H9 (cell line): ENCODE data around the gene LRCH1. TPM values are rescaled to one million over a fixed set of nuclear protein-coding genes. Genes with fewer than 3 reads are reported as not detected.

ENCODE experiments used
- DNase-seq: peaks from one replicate; pipeline ENCODE4 v3.0.0-alpha.2; 2017
- H2AFZ ChIP-seq: one replicate; pipeline ENCODE4 v1.6.1; 2013; ENCODE audit warnings: mild to moderate bottlenecking, low read length, control low read depth, moderate library complexity
- H2AK5ac ChIP-seq: 2 replicates; pipeline ENCODE4 v1.6.1; 2013; ENCODE audit warnings: low read length, control low read depth, mixed read lengths; ENCODE audit not compliant: insufficient read length
- H2BK120ac ChIP-seq: one replicate; pipeline ENCODE4 v1.6.1; 2013; ENCODE audit warnings: low read depth, mild to moderate bottlenecking, low read length, control low read depth, inconsistent platforms; ENCODE audit not compliant: poor library complexity, severe bottlenecking
- H2BK12ac ChIP-seq: 2 replicates; pipeline ENCODE4 v1.6.1; 2013; ENCODE audit warnings: low read length, control low read depth, mixed read lengths, low read depth; ENCODE audit not compliant: insufficient read length
- H2BK15ac ChIP-seq: 2 replicates; pipeline ENCODE4 v1.6.1; 2013; ENCODE audit warnings: low read depth, low read length, control low read depth
- H2BK20ac ChIP-seq: one replicate; pipeline ENCODE4 v1.6.1; 2013; ENCODE audit warnings: low read depth, mild to moderate bottlenecking, low read length, control low read depth, inconsistent platforms; ENCODE audit not compliant: poor library complexity, severe bottlenecking
- H2BK5ac ChIP-seq: 2 replicates; pipeline ENCODE4 v1.6.1; 2013; ENCODE audit warnings: low read length, control low read depth, mixed read lengths; ENCODE audit not compliant: insufficient read length
- H3K14ac ChIP-seq: 2 replicates; pipeline ENCODE4 v1.6.1; 2013; ENCODE audit warnings: low read length, control low read depth; ENCODE audit not compliant: insufficient read depth
- H3K18ac ChIP-seq: 2 replicates; pipeline ENCODE4 v1.6.1; 2013; ENCODE audit warnings: low read depth, mild to moderate bottlenecking, mixed read lengths, low read length, control low read depth; ENCODE audit not compliant: insufficient read length
- H3K23ac ChIP-seq: 2 replicates; pipeline ENCODE4 v1.6.1; 2013; ENCODE audit warnings: low read length, control low read depth, mixed read lengths, low read depth; ENCODE audit not compliant: insufficient read length
- H3K23me2 ChIP-seq: 2 replicates; pipeline ENCODE4 v1.6.1; 2013; ENCODE audit warnings: low read depth, mild to moderate bottlenecking, mixed read lengths, low read length, control low read depth; ENCODE audit not compliant: insufficient read length, poor library complexity, severe bottlenecking
- H3K27ac ChIP-seq: 2 replicates; pipeline ENCODE4 v1.5.1; 2013; ENCODE audit warnings: low read length, control low read depth, mixed read lengths, low read depth; ENCODE audit not compliant: insufficient read length
- H3K27me3 ChIP-seq: 2 replicates; pipeline ENCODE4 v1.6.1; 2013; ENCODE audit warnings: low read length, control low read depth, inconsistent platforms; ENCODE audit not compliant: insufficient read depth
- H3K4ac ChIP-seq: 2 replicates; pipeline ENCODE4 v1.6.1; 2013; ENCODE audit warnings: low read depth, mild to moderate bottlenecking, control low read depth, inconsistent platforms, low read length, moderate library complexity
- H3K4me1 ChIP-seq: 2 replicates; pipeline ENCODE4 v1.6.1; 2013; ENCODE audit warnings: low read length, control low read depth, inconsistent platforms; ENCODE audit not compliant: insufficient read depth
- H3K4me2 ChIP-seq: 2 replicates; pipeline ENCODE4 v1.6.1; 2013; ENCODE audit warnings: low read length, control low read depth, mixed read lengths; ENCODE audit not compliant: insufficient read length, insufficient read depth
- H3K56ac ChIP-seq: 2 replicates; pipeline ENCODE4 v1.6.1; 2013; ENCODE audit warnings: low read depth, mild to moderate bottlenecking, mixed read lengths, low read length, control low read depth; ENCODE audit not compliant: insufficient read length
- H3K79me1 ChIP-seq: 2 replicates; pipeline ENCODE4 v1.6.1; 2013; ENCODE audit warnings: low read depth, mild to moderate bottlenecking, moderate library complexity, low read length, control low read depth, inconsistent platforms; ENCODE audit not compliant: insufficient read depth, poor library complexity, severe bottlenecking
- H3K79me2 ChIP-seq: 2 replicates; pipeline ENCODE4 v1.6.1; 2013; ENCODE audit warnings: low read length, control low read depth, inconsistent platforms; ENCODE audit not compliant: insufficient read depth
- H3K9ac ChIP-seq: 2 replicates; pipeline ENCODE4 v1.6.1; 2013; ENCODE audit warnings: low read length, control low read depth, mixed read lengths; ENCODE audit not compliant: insufficient read length; ENCODE audit errors: extremely low read depth
- H3K9me3 ChIP-seq: one replicate; pipeline ENCODE4 v1.6.1; 2013; ENCODE audit warnings: low read depth, low read length, inconsistent platforms; ENCODE audit not compliant: control insufficient read depth
- H3T11ph ChIP-seq: one replicate; pipeline ENCODE4 v1.6.1; 2013; ENCODE audit warnings: mild to moderate bottlenecking, low read length, control low read depth, inconsistent platforms
- H4K20me1 ChIP-seq: one replicate; pipeline ENCODE4 v1.6.1; 2013; ENCODE audit not compliant: control insufficient read depth, insufficient read length, insufficient read depth
- H4K5ac ChIP-seq: 2 replicates; pipeline ENCODE4 v1.6.1; 2013; ENCODE audit warnings: low read depth, mild to moderate bottlenecking, mixed read lengths, low read length, control low read depth; ENCODE audit not compliant: insufficient read length
- H4K8ac ChIP-seq: replicated peaks from 2 replicates; pipeline ENCODE4 v1.6.1; 2013; ENCODE audit warnings: low read length, control low read depth, mixed read lengths, low read depth; ENCODE audit not compliant: insufficient read length
- H4K91ac ChIP-seq: 2 replicates; pipeline ENCODE4 v1.6.1; 2013; ENCODE audit warnings: low read depth, mild to moderate bottlenecking, moderate library complexity, mixed read lengths, low read length, control low read depth; ENCODE audit not compliant: insufficient read length
- H3K27ac Mint-ChIP-seq, 3 experiments: 2 replicates in 2 of 3; 3 replicates in 1 of 3; pipeline ENCODE4 v1.8.0; 2020 to 2021; ENCODE audit warnings: mixed read lengths in 3 of 3, mild to moderate bottlenecking in 1 of 3, moderate library complexity in 1 of 3
- H3K27me3 Mint-ChIP-seq: 2 replicates; pipeline ENCODE4 v1.8.0; 2021; ENCODE audit warnings: low read depth, mild to moderate bottlenecking, moderate library complexity, mixed read lengths
- H3K36me3 Mint-ChIP-seq, 3 experiments: 2 replicates in 2 of 3; 3 replicates in 1 of 3; pipeline ENCODE4 v1.8.0; 2020 to 2021; ENCODE audit warnings: low read depth in 3 of 3, mixed read lengths in 3 of 3; ENCODE audit not compliant: insufficient read depth in 1 of 3
- H3K4me1 Mint-ChIP-seq, 2 experiments: 2 replicates each; pipeline ENCODE4 v1.8.0; 2020; ENCODE audit warnings: mixed read lengths in 2 of 2
- H3K4me3 Mint-ChIP-seq, 2 experiments: 2 replicates in 1 of 2; 3 replicates in 1 of 2; pipeline ENCODE4 v1.8.0; 2020 to 2021; ENCODE audit warnings: mild to moderate bottlenecking in 2 of 2, mixed read lengths in 2 of 2, moderate library complexity in 1 of 2
- H3K9me3 Mint-ChIP-seq, 2 experiments: 2 replicates in 1 of 2; 3 replicates in 1 of 2; pipeline ENCODE4 v1.8.0; 2020; ENCODE audit warnings: mild to moderate bottlenecking in 2 of 2, mixed read lengths in 2 of 2, moderate library complexity in 1 of 2
- WGBS: extraction: QIAGEN DNeasy Blood & Tissue Kit; methylation state at CpG from one replicate; pipeline ENCODE4 v1.1.7; 2013; ENCODE audit warnings: missing lambda C conversion rate, low lambda C conversion rate, mixed read lengths; ENCODE audit not compliant: insufficient read length; ENCODE audit errors: extremely low coverage; 5-methylcytosine and 5-hydroxymethylcytosine counted together
- total RNA-seq: library from RNA; stranded (reverse); gene quantifications from 2 replicates; pipeline ENCODE4 v1.2.1, GENCODE V29; 2021
- TF ChIP-seq, protein P1 (sequence below): fragments of 200-600 bp; sonication (generic); conservative IDR thresholded peaks from 3 replicates; pipeline ENCODE4 v1.8.0; 2021; ENCODE audit warnings: antibody characterized with exemption, mild to moderate bottlenecking

The LRCH1 gene
- total RNA-seq, 1 experiment from 2014 or later, result 8.0 TPM

- Mint-ChIP-seq H3K4me1 (no peaks in the 10 kb centered on the region), H3K4me3 (no peak overlapping the region), H3K36me3 (peaks cover 4 to 58% (median 48%) of the 10 kb centered on the region in 3 experiments; a peak in 5 of 7 replicates), H3K9me3 (no peaks in the 10 kb centered on the region), H3K27me3 (no peaks in the 10 kb centered on the region), H3K27ac (no peak overlapping the region)
- WGBS, result no CpG with 5 or more reads among the region's 2 CpGs
- Histone ChIP-seq H2BK15ac (no peak overlapping the region), H3T11ph (no peak overlapping the region), H2AFZ (no peak overlapping the region), H3K27ac (no peak overlapping the region), H3K18ac (no peak overlapping the region), H2AK5ac (no peak overlapping the region), H2BK20ac (no peak overlapping the region), H3K4ac (no peak overlapping the region), H3K27me3 (no peaks in the 10 kb centered on the region), H3K9ac (no peak overlapping the region), H2BK120ac (no peak overlapping the region), H4K91ac (no peak overlapping the region), H3K23ac (no peak overlapping the region), H3K79me1 (no peaks in the 10 kb centered on the region), H3K4me1 (no peaks in the 10 kb centered on the region), H4K5ac (no peak overlapping the region), H3K79me2 (no peaks in the 10 kb centered on the region), H3K23me2 (no peaks in the 10 kb centered on the region), H2BK5ac (no peak overlapping the region), H4K8ac (no peak overlapping the region), H4K20me1 (no peaks in the 10 kb centered on the region), H3K9me3 (no peaks in the 10 kb centered on the region), H3K14ac (no peak overlapping the region), H3K4me2 (no peak overlapping the region), H3K56ac (no peak overlapping the region), H2BK12ac (no peak overlapping the region)
- TF ChIP-seq, protein P1, sequence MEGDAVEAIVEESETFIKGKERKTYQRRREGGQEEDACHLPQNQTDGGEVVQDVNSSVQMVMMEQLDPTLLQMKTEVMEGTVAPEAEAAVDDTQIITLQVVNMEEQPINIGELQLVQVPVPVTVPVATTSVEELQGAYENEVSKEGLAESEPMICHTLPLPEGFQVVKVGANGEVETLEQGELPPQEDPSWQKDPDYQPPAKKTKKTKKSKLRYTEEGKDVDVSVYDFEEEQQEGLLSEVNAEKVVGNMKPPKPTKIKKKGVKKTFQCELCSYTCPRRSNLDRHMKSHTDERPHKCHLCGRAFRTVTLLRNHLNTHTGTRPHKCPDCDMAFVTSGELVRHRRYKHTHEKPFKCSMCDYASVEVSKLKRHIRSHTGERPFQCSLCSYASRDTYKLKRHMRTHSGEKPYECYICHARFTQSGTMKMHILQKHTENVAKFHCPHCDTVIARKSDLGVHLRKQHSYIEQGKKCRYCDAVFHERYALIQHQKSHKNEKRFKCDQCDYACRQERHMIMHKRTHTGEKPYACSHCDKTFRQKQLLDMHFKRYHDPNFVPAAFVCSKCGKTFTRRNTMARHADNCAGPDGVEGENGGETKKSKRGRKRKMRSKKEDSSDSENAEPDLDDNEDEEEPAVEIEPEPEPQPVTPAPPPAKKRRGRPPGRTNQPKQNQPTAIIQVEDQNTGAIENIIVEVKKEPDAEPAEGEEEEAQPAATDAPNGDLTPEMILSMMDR, result no peak
- no peak for DNase-seq
Observed at GRCh38 chr13:46782691-46783090, 229.7 kb downstream of the LRCH1 start.
